HG02970 (cell line): ENCODE results near the gene WDFY4.

ENCODE experiments used
- ATAC-seq: cut with Tn5 transposase; IDR thresholded peaks from one replicate; pipeline ENCODE4 v1.9.1; 2021; ENCODE audit warnings: mild to moderate bottlenecking, moderate library complexity, moderate number of reproducible peaks; ENCODE audit not compliant: unreplicated experiment, low FRiP score

WDFY4 gene

DNA sequence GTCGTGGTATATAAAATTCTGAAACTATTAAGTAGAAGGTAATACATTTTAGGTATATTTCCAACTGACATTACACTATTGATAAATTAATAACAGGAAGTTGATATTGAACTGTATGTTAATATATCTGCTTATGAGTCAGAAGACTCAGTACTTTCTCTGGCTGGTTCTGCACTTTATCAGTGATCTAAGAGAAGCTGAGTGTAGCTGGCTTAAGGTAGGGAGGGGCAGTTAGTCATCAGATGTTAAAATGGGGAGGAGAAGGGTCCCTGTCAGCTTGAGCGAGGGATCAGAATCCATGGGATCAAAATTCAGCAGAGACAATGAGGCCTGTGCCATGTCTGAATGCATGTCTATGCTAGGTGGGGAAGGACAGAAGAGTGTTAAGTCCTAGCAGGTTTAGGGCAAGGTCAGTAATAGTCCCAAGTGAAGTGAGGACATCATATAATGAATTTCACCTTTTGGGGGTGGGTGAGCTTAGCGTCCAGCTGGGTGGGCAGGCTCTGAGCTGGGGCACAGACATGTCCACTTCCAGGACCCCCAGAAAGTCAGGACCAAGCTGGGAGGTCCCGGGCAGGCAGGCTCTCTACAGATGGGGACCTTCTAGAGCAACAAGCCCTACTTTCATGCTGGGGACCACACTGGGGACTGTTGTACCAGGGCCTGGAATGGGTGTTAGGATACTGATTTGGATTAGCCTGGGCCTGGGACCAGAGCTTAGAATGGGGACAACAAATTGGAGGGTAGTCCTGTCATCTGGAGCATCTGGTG is 82.9 kb downstream of the WDFY4 start:
- no peak for ATAC-seq

DNA sequence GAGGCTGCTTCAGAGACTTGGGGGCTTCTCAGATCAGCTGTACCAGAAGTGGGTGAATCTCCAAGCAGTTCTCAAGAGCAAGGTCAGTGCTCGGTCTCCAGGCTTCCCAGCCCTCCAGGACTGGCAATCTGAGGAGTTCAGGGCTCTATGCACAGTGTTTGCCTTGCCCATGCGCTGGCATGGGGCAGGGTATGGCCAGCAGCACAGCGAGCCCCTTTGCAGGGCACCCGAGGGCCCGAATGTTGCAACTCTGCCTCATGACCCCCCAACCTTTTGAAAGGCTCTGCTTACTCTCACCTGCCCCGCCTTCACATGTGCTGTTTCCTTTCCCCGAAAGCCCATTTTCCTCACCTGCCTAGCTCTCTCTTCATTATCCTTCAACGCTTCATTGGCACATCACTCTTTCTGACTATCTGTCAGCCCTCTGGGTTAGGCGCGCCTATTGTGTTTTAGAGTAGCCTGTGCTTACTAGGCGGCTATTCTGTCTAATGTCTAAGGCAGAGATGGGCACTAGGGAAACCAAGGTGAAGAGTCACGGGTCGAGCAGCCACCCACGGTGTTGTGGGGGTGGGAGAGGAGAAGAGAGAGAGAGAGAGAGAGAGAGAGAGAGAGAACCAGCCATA is 83.6 kb downstream of the WDFY4 start:
- no peak for ATAC-seq

DNA sequence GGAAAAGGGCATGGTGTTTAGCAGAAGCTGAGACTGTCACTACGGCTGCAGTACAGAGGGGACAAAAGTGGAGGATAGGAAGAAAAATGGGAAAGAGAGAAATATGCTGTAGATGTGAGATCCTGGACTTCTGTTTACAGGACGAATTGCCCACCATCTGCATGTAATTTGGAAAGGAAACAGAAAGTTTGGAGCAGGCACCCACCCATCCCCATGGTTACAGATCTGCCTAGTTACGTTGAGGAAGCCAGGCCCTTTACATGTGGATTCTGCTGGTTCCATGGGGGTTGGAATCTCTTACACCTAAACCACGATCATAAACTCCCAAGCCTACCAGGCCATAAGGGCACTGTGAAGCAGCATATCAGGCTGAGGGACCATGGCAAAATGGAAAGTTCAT is 84.3 kb downstream of the WDFY4 start:
- ATAC-seq, result no peak

DNA sequence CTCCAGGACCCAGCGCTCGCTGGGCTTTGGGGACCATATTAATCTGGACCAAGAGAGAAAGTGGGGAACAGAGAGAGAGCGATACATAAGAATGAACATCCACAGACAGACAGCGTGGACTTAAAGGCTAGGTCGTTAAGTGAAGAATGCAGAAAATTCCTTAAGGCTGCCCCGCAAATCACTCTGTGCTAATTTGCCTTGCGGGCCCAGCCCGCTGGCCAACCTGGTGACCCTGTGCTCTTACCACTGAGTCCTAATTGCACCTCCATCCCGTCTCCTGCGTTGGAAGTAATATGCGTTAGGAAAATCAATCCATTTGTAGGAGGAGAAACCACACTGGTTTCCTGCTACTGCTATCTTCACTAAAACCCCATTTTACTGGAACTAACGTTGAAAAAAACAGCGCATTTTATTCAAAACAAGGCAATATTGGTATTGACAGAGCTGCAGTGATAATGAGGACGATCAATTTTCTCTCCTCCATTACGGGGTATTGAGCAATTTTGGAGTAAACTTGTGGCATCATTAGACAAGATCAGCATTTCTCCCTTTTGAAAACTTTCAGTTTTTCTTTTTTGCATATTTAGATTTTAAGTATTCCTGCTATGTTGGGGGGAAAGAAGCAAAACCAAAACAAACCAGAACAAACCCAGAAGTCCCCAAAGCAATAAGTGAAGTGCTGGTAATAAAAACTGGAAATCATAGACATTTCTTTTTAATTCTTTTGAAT is 85.2 kb downstream of the WDFY4 start:
- ATAC-seq, result no peak

DNA sequence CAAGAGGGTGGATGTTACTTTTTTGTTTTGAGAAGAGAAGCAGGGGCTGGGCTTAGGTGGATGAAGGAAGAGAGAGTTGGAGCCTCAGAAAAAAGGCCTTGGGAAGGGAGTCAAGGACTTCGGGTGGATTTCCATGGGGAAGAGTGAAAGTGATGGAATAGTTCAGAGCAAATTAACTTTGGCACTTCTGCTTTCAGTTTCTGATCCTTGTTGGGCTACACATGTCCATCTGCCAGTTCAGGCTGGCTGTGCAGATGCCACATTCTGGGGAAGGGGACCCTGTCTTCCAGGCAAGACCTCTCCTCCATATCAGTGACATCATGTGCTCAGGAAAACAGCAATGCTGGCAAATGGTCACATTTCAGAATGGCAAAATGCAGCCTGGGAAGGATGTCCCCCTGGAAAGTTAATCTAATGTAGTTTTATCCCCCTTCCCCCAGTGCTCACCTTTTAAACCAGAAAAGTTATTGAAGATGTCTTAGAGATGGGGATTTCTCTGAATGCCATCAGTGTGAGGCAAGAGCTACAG is 86.0 kb downstream of the WDFY4 start:
- ATAC-seq, result no peak

DNA sequence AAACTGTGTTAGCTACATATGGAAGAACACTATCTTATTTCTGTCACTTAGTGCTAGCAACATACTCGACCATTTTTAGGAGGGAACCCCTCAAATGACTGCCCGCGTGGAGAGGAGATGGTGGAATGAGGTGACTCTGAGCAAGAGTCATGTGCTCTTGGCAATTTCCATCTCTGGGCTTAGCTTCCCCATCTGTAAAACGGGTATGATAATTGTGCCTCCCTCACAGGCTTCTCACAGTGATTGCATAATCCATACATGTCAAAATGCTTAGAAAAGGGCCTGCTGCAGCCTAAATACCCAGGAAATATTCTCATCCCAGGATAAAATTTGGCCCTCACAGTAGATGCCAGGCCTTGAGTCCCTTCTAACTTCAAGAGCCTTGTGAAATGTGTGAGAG is 86.6 kb downstream of the WDFY4 start:
- no peak for ATAC-seq

DNA sequence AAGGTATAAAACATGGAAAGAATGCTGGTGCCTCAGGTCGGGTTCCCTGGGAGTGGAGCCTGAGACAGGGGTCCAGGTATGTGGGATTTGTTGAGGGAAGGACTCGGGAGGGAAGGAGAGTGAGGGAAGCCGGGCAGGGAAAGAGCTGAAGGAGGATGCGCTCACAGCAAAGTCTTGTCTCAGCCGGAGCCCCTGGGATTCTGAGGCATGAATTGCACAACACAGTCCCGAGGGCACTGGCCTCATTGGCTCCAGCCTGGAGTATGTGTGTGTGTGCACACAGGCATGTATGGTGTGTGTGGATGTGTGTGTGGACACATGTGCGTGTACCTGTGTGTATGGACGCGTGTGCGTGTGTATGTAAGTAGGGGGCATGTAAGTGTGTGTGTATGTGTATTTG is 87.4 kb downstream of the WDFY4 start:
- no peak for ATAC-seq

DNA sequence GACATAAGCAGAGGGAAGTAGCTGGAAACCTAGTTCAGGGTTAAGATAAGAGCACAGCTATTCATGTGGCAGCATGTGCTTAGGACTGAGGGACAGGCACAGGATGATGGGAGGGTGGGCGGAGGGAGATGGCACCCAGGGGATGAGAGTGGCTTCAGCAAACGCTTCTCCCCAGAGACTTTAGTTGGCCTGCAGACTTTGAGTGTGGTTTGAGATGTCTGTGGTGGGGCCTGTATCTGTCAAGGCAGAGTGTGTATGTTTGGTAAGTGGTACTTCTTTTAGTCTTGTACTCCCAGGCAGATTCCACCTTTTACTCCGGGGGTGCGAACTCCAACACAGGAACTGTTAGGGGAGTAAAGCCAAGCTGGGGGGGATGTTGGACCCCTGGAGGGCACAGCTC is 88.9 kb downstream of the WDFY4 start:
- ATAC-seq, result no peak

DNA sequence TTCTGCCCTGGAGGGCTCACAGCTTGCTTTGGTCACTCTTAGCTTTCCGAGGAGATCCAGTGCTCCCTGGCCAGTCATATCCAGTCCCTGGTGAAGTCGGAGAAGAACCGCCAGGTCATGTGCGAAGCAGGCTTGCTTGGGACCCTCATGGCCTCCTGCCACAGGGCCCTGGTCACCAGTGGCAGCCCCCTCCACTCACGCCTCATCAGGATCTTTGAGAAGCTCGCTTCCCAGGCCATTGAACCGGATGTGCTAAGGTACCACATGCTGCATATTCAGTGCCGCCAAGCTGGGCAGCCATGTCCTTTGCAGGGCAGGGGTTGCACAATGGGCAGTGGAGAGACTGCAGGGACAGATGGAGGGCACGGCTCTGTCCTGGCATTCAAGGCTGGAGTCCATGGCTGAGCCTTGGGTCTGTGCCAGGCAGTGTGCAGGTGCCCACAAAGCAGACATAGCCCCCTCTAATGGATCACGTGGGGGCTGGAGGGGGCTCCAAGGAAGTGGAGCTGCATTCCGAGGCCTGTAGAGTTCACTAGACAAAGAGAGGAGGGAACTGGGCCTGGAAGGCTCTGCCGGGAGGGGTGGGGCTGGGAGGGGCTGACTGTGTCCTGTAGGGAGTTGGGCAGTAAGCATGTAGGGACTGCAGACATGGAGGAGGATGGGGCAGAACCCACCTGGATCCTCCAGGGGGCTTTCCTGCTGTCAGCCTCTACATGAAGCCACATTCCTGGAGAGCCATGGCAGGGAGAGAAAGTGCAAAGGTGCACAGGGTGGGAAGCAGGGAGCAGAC is 89.9 kb downstream of the WDFY4 start:
- no peak for ATAC-seq

DNA sequence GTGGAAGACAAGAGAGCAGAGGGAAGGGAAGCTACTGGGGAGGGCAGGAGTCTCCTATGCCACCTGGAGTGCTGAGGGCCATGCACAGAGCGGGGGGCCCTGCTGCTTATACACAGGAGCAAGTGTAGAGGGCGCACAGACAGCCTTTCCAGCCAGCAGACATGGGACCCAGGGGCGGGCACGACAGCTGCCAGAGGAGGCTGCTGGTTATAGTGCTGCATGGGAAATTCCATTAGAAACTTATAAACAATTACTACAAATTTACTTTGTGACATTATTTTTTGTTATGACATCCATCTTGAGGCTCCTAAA is 90.5 kb downstream of the WDFY4 start:
- no peak for ATAC-seq

DNA sequence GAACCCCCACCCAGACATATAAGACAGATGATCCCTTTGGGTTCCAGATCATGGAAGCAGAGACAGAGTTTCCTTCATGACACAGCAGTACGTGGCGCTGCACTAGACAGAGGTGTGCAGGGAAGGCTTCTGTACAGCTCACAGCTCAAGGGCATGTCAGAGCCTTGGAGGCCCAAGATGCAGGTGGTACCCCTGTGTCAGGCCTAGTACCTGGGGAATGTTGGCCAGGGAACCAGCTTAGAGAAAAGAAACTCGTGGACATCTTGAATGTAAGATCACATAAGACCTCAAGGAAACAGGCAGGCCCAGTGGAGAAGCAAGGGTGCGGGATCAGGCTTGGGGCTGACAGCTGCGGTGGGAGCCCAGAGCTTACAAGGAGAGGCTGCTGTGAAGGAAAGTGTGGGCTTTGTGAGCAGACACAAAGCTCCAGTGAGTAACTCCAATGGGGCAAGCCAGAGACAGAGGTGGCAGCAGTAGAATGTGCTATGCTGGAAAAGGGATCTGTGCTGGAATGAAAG is 91.4 kb downstream of the WDFY4 start:
- no peak for ATAC-seq

DNA sequence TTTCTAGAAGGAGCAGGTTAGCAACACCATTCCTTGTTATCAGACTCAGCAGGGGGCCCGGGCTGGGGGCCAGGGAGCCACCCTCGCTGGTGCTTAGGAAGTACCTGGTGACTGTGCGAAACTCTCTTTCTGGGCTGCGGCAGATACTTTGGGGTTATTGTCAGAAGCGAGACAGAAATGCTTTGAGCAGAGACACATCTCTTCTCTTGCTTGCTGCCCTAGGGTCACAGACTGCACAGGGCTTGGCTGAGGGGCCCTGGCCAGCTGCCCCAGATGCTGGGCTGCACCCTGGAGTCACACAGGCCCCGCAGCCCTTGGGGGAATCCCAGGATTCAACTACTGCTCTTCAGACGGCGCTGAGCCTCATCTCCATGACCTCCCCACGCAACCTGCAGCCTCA is 91.9 kb downstream of the WDFY4 start:
- no peak for ATAC-seq

DNA sequence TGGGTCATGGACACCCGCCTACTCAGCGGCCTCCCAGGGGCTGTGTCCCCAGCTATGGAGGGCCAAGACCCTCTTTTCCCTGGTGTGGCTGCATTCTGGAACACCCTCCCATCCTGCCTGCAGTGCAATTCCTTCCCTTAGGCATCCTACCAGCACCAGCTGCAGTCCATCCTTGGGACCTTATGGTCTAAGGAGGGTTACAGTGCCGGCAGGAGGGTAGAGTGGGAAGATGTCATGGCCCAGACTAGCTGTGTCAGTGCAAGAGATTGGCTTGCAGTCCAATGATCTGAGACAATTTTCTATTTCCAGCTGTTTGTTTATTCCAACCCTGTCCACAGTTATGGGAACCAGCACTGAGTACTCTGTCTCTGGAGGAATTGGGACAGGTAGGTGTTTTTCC is 92.4 kb downstream of the WDFY4 start:
- ATAC-seq, result no peak

DNA sequence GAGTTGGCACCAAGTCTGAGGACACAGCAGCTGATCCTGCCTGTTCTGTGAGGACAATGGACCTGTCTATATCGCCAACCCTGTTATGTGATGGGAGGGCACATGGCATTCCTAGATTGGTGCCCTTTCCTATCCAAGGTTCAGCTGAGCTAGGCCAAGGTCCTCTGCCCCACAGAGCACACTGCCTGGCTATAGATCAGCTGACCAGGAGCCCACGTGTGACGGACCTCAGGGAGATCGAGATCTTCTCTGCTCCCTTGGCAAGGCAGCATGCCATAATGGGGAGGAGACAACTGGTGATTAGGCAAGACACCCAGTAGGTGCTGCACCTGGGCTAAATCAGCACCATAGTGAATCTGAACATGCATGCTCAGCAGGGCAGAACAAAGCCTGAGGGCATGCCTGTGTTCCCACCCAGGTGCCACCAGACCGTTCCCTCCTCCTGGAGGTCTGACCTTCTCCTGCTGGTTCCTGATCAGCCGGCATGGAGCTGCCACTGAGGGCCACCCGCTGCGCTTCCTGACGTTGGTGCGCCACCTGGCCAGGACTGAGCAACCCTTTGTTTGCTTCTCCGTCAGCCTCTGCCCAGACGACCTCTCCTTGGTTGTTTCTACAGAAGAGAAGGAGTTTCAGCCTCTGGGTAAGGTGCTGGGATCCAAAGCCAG is 93.7 kb downstream of the WDFY4 start:
- no peak for ATAC-seq

DNA sequence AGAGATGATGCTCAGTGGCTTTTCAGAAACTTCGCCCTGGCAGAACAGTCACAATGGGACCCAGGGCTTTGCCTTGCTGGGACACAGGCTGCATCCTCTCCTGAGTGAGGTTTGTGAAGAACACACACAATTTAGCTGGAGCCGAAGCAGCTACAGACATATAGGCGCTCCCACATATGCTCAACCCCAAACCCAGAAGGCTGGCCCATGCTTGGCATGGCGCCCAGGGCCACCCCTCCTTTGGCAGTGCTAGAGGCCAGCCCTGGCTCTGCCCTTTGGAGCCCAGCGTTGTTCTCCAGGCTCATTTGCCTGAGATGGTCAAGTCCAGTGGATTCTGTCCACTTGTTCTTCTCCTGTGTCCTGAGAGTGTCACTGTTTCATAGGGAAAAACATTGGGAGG is 94.4 kb downstream of the WDFY4 start:
- no peak for ATAC-seq

DNA sequence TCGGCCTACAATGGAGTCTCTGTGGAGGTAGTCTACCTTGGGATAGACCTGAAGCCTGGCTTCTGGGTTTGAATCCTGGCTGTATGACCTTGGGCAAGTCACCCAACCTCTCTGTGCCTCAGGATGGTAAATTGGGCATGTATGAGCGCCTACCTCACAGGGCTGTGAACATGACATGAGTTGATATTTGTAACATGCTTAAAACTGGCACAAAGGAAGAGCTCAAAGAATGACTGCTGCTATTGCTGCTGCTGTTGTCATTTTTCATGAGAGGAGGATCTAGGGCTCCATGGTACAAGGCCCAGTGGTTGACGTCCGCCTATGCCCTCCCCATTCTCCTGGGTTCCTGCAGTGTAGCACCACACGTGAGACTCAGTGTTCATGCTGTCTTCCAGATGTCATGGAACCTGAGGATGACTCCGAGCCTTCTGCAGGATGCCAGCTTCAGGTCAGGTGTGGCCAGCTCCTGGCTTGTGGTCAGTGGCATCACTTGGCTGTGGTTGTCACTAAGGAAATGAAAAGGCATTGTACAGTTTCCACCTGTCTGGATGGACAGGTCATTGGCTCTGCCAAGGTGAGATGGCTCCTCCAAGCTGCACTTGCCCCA is 95.0 kb downstream of the WDFY4 start:
- no peak for ATAC-seq

DNA sequence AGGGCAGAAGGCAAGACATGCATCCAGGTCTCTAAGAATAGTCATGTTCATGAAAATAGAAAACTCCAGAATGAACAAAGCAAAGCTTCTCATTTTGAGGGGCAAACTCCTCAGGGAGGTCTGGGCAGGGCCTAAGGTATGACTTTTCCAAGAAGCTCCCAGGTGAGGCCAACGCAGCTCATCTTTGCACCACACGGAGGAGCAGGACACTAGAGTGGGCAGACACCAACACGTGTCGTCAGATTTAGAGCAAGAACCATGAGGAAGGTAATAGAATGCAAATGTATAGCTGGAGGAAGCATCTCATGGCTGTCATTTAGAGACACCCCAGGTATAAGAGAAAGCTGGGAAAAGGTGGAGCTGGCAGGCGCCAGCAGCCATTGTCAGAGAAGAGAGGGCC is 95.7 kb downstream of the WDFY4 start:
- ATAC-seq, result no peak

DNA sequence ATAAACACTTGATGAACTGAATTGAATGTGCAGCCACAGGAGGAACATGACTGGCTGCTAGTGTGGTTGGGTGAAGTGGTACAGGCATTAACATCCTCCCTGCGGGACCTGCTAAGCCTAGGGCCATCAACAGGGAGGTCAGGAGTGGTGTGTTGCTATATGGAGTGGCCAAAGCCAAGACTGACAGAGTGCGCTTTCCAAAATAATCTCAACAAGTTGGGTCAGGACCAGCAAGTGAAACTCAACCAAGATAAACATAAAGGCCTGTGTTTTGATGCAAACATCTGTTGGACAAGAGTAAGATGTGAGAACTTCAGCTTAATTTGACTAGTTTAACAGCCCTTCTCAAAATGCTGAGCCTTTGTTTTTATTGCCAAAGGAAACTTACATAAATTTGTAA is 97.7 kb downstream of the WDFY4 start:
- ATAC-seq, result no peak

DNA sequence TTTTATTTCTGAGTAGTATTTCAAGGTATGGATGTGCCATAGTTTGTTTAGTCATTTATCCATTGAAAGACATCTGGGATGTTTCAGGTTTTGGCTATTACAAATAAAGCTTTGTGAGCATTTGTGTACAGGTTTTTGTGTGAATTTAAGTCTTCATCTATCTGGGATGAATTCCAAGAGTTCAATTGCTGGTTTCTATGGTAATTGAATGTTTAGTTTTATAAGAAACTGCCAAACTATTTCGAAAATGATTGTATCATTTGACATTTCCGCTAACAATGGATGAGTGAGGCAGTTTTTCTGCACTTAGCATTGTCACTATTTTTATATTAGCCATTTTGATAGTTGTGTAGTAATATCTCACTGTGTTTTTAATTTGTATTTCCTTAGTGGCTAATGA is 99.4 kb downstream of the WDFY4 start:
- ATAC-seq, result no peak

DNA sequence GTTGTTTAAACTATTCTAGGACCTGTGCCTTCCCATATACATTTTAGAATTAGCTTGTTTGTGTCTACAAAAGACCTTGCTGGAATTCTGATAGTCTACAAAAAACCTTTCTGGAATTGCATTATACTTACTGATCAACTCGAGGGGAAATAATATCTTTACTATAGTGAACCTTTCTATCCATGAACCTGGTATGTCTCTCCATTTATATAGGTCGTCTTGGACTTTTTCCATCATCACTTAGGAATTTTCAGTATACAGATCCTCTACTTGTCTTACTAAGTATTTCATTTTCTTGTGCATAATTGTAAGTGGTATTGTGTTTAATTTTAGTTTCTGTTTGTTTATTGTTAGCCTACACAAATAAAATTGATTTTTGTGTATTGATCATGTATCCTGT is 101.1 kb downstream of the WDFY4 start:
- no peak for ATAC-seq
